Sigmoid colon (tissue), 4 donors: ENCODE results near the gene GRAMD1A.

ENCODE experiments used
- CTCF ChIP-seq, 4 experiments: fragments of 450-650 bp in 3 of 4; fragments of 200-600 bp in 1 of 4; IDR thresholded peaks; one replicate each; pipeline ENCODE4 v1.5.1; 2016 to 2019; ENCODE audit warnings: antibody characterized with exemption in 4 of 4, mild to moderate bottlenecking in 3 of 4, moderate library complexity in 2 of 4
- POLR2AphosphoS5 ChIP-seq, 4 donors: sonication (generic); formaldehyde crosslinking; IDR thresholded peaks; one replicate each; pipeline ENCODE4 v1.6.1; 2017; ENCODE audit warnings: antibody characterized with exemption in 4 of 4

GRCh38 chr19:34997071-34997617 is 3.0 kb upstream of the GRAMD1A start:
- TF ChIP-seq CTCF (IDR thresholded peaks at IDR 0.05), result no peak
- no peak for TF ChIP-seq POLR2AphosphoS5 (IDR thresholded peaks at IDR 0.05)
